NK-92 (cell line): Measurements from ENCODE around the gene PROKR1.
A peak's percentile ranks its signal among the peaks of the same experiment; 100 is the strongest.
"Not testable (repeated sequence)": the region's sequence is repeated elsewhere in the genome, so short reads cannot be mapped to it uniquely, and the experiment has no call there.

Experiments
- DNase-seq: peaks from one replicate; lab custom pipeline; 2025; ENCODE audit not compliant: unreplicated experiment; lab: John Stamatoyannopoulos, UW

PROKR1 gene

GRCh38 chr2:68653538-68653982 is 10.2 kb downstream of the PROKR1 start:
- peak; percentile 6 for DNase-seq

- DNase-seq, result no peak
Measured at GRCh38 chr2:68658266-68658665, 14.9 kb downstream of the PROKR1 start.

- DNase-seq, result no peak
Measured at GRCh38 chr2:68659081-68659480, 15.7 kb downstream of the PROKR1 start.

GRCh38 chr2:68660658-68661057 is 17.3 kb downstream of the PROKR1 start:
- no peak for DNase-seq

DNA sequence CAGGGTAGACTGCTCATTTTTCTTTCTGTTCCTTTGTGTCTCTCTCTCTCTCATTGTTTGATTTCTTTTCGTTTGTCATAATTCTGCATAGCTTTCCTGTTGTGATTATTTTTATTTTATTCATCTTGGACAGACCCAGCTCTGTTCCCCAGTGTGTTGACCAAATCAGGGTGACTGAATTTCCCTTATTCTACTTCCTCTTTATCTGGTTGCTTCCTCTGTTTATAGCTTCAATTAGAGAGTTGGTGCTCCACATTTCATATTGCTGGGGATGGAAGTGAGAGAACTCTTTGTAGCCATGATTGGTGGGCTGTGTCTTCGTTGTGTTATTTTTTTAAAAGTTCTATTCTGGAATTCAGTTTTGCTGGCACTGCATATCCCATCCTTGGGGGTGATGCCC is 19.1 kb downstream of the PROKR1 start:
- no peak for DNase-seq

DNA sequence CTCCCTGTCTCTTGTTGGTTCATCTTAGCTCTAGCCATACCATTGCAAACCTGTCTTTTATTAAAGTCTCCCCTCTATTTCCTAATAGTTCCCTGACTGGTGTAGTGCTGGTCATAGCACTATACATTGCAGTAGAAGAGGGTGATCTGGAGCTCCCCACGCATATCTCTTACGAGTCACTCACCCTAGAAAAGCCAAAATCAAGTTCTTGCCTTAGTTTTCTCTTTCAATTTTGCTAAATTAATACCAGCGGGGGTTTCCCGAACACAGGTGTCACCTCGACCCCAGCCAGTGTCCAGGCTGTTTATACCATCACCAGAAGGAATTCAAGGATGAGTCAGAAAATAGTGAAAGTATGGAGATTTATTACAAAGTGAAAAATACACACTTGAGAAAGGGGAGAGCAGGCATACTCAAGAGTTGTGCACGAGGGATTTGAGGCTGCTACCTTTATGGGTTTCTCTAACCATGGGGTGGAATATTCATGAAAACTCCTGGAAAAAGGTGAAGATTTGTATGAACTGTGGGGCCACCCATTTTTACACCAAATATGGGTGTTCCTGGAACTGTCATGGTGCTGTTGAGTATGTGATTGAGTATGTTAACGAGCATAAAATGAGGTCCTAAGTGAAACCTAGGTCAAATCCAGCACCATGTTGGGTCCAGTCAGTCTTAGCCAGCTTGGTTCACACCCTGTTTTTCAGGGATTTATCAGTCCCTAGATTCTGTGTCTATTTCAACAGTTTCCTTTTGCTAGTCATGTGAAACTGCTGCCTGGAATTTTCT is 20.2 kb downstream of the PROKR1 start:
- no peak for DNase-seq

DNA sequence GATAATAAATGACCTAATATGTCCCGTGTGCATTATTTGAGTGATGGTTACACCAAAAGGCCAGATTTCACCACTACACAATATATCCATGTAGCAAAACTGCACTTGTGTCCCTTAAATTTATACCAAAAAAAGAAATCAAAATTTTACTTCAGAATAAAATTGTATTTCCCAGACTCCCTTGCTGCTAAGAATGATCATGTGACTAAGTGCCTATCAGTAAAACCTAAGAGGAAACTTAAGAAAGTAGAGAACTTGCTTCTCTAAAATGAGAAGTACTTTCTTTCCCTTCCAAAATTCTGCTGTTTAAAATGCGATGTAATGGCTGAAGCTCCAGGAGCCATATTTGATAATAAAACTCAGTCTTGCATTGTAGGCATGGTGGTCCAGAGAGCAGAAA is 24.0 kb downstream of the PROKR1 start:
- DNase-seq, result no peak

DNA sequence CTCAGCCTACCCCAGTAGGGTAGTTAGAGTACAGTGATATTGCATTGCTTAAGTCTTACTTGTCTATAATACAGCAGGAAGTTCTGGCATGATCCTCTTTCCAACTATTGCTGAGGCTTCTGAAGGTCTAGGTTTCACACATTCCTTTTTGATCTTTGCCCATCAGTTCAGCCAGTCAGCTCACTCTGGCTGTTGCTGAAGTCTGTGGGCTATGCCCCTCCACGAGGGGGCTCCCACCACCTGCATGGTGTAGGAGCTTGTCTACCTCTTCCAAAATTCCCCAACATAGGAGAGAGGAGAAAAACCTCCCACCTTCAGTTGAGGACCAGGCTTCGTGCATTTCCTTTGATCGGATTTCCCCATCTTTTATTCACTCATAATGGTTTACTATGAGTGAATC is 26.3 kb downstream of the PROKR1 start:
- no peak for DNase-seq

GRCh38 chr2:68671961-68672360 is 28.6 kb downstream of the PROKR1 start:
- no peak for DNase-seq

DNA sequence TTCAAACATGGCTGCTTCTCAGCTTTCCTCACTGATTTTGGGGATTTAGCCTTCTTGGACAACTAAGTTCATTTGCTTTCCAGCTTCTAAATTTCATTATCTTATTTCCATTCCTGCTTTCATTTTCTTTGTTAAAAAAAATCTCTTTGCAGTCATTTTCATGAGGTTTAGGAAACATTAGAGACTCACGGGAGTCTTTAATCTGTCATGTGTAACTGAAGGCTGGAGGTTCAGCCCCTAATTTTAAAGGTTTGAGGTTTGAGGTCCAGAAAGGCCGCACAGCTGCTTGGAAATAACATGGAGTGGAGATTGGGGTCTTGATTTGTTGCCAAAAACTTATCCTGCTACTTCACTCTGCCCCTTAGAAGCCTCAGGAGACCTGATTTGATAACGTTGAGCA is 30.3 kb downstream of the PROKR1 start:
- no peak for DNase-seq

DNA sequence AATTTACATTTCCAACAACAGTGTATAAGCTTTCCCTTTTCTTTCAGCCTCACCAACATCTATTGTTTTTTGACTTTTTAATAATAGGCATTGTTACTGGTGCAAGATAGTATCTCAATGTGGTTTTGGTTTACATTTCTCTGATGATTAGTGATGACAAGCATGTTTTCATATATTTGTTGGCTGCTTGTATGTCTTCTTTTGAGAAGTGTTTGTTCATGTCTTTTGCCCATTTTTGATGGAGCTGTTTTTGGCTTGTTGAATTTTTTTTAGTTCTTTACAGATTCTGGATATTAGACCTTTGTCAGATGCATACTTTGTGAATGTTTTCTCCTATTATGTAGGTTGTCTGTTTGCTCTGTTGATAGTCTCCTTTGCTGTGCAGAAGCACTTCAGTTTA is 32.1 kb downstream of the PROKR1 start:
- DNase-seq, result no peak

GRCh38 chr2:68677837-68678236 is 34.5 kb downstream of the PROKR1 start:
- not testable (repeated sequence) for DNase-seq

DNA sequence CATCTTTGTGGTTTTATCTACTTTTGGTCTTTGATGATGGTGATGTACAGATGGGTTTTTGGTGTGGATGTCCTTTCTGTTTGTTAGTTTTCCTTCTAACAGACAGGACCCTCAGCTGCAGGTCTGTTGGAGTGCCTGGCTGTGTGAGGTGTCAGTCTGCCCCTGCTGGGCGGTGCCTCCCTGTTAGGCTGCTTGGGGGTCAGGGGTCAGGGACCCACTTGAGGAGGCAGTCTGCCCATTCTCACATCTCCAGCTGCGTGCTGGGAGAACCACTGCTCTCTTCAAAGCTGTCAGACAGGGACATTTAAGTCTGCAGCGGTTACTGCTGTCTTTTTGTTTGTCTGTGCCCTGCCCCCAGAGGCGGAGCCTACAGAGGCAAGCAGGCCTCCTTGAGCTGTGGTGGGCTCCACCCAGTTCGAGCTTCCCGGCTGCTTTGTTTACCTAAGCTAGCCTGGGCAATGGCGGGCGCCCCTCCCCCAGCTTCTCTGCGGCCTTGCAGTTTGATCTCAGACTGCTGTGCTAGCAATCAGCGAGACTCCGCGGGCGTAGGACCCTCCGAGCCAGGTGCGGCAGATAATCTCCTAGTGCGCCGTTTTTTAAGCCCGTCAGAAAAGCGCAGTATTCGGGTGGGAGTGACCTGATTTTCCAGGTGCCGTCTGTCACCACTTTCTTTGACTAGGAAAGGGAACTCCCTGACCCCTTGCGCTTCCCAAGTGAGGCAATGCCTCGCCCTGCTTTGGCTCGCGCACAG is 36.0 kb downstream of the PROKR1 start:
- not testable (repeated sequence) for DNase-seq

- not testable (repeated sequence) for DNase-seq
Measured at GRCh38 chr2:68679917-68680267, 36.5 kb downstream of the PROKR1 start.

DNA sequence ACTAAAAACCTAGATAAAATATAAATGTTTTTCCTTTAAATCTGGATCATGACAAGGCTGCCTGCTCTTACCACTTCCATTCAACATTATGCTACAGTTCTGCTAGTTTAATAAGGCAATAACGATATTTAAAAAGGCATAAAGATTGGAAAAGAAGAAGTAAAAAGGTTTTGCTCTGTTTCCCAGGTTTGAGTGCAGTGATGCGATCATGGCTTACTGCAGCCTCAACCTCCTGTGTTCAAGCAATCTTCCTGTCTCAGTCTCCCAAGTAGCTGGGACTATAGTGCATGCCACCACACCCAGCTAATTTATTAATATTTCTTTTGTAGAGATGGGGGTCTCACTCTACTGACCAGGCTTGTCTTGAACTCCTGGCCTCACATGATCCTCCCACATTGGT is 40.8 kb downstream of the PROKR1 start:
- DNase-seq, result no peak

GRCh38 chr2:68686178-68686577 is 42.8 kb downstream of the PROKR1 start:
- DNase-seq, result no peak

GRCh38 chr2:68687018-68687417 is 43.6 kb downstream of the PROKR1 start:
- no peak for DNase-seq

GRCh38 chr2:68689553-68690537 is 46.5 kb downstream of the PROKR1 start:
- no peak for DNase-seq

- DNase-seq, result no peak
Measured at GRCh38 chr2:68690851-68691250, 47.5 kb downstream of the PROKR1 start.

GRCh38 chr2:68692511-68692910 is 49.1 kb downstream of the PROKR1 start:
- no peak for DNase-seq

DNA sequence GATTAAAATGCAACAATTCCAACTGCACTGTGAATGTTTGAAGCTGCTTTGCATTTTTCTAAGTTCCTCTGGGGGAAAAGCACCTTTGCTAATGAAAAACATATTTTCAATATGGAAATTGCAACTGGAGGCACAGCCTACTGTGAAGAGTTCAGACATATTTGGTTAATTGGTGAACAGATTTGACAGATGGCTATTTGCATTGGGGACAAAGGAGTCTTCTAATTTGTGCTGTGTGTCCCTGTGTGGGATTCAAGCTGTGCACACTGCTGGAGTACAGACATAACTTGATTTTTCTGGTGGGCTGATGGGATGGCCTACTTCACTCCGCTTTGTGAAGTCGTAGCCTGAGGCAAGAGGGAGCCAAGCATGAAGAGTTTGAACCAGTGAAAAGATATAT is 50.6 kb downstream of the PROKR1 start:
- DNase-seq, result no peak
